ENCODE data around the gene TCIRG1. TPM values are rescaled to one million over a fixed set of nuclear protein-coding genes. Genes with fewer than 3 reads are reported as not detected.

Gene TCIRG1
- total and polyA plus RNA-seq, 2 of the 13 experiments (the other 11 are each of a cell fraction or from before 2014, with no cell fraction given) = 48.0 to 69.6 TPM

GRCh38 chr11:68016904-68017817 is 21.7 kb upstream of the TCIRG1 start (continued):
- TF ChIP-seq REST (IDR thresholded peaks at IDR 0.05; ENCODE audit: borderline replicate concordance in 1 of 2, low read depth in 1 of 2, low read length in 2 of 2) (no peak; a peak in 1 of 4 replicates), ZNF275 (CRISPR knock-in tag; IDR thresholded peaks at IDR 0.05; ENCODE audit: borderline replicate concordance) (0 out of 2 replicates have a peak, but pooled peaks have one; percentile 58), FOXJ3 (CRISPR knock-in tag; IDR thresholded peaks at IDR 0.05; ENCODE audit: borderline replicate concordance) (peak; percentile 48), HMG20B (CRISPR knock-in tag; conservative IDR thresholded peaks at IDR 0.05) (peak; percentile 16; the same call in 1 of the 2 replicates), NCOA5 (CRISPR knock-in tag; IDR thresholded peaks at IDR 0.05) (no peak), DBP (CRISPR knock-in tag; IDR thresholded peaks at IDR 0.05; ENCODE audit: not compliant biosample characterization) (peak; percentile 32), FOXK1 (CRISPR knock-in tag; IDR thresholded peaks at IDR 0.05; ENCODE audit: borderline replicate concordance, low read depth) (no peak), MAZ (IDR thresholded peaks at IDR 0.05; ENCODE audit: borderline replicate concordance, low read depth, low read length) (no peak), MAZ (CRISPR knock-in tag; IDR thresholded peaks at IDR 0.05; ENCODE audit: low read depth) (no peak; the same call in 1 of the 2 replicates), CREM (IDR thresholded peaks at IDR 0.05) (peak; percentile 36; the same call in 1 of the 2 replicates), CREM (CRISPR knock-in tag; IDR thresholded peaks at IDR 0.05) (no peak), ZSCAN21 (CRISPR knock-in tag; IDR thresholded peaks at IDR 0.05; ENCODE audit: borderline replicate concordance) (peak; percentile 44; the same call in 1 of the 2 replicates), SMARCC2 (IDR thresholded peaks at IDR 0.05) (no peak)
- TF ChIP-seq, protein P1, sequence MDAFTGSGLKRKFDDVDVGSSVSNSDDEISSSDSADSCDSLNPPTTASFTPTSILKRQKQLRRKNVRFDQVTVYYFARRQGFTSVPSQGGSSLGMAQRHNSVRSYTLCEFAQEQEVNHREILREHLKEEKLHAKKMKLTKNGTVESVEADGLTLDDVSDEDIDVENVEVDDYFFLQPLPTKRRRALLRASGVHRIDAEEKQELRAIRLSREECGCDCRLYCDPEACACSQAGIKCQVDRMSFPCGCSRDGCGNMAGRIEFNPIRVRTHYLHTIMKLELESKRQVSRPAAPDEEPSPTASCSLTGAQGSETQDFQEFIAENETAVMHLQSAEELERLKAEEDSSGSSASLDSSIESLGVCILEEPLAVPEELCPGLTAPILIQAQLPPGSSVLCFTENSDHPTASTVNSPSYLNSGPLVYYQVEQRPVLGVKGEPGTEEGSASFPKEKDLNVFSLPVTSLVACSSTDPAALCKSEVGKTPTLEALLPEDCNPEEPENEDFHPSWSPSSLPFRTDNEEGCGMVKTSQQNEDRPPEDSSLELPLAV (CRISPR knock-in tag; conservative IDR thresholded peaks at IDR 0.05; ENCODE audit: low read depth) = no peak
- TF ChIP-seq, protein P2, sequence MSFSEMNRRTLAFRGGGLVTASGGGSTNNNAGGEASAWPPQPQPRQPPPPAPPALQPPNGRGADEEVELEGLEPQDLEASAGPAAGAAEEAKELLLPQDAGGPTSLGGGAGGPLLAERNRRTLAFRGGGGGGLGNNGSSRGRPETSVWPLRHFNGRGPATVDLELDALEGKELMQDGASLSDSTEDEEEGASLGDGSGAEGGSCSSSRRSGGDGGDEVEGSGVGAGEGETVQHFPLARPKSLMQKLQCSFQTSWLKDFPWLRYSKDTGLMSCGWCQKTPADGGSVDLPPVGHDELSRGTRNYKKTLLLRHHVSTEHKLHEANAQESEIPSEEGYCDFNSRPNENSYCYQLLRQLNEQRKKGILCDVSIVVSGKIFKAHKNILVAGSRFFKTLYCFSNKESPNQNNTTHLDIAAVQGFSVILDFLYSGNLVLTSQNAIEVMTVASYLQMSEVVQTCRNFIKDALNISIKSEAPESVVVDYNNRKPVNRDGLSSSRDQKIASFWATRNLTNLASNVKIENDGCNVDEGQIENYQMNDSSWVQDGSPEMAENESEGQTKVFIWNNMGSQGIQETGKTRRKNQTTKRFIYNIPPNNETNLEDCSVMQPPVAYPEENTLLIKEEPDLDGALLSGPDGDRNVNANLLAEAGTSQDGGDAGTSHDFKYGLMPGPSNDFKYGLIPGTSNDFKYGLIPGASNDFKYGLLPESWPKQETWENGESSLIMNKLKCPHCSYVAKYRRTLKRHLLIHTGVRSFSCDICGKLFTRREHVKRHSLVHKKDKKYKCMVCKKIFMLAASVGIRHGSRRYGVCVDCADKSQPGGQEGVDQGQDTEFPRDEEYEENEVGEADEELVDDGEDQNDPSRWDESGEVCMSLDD (CRISPR knock-in tag; IDR thresholded peaks at IDR 0.05; ENCODE audit: borderline replicate concordance) = peak; percentile 99

All from HepG2 (cell line).